Measurements from ENCODE around the gene DDX46.

GRCh38 chr5:134818776-134819175 is 60.2 kb downstream of the DDX46 start:
- TF ChIP-seq, protein P1, sequence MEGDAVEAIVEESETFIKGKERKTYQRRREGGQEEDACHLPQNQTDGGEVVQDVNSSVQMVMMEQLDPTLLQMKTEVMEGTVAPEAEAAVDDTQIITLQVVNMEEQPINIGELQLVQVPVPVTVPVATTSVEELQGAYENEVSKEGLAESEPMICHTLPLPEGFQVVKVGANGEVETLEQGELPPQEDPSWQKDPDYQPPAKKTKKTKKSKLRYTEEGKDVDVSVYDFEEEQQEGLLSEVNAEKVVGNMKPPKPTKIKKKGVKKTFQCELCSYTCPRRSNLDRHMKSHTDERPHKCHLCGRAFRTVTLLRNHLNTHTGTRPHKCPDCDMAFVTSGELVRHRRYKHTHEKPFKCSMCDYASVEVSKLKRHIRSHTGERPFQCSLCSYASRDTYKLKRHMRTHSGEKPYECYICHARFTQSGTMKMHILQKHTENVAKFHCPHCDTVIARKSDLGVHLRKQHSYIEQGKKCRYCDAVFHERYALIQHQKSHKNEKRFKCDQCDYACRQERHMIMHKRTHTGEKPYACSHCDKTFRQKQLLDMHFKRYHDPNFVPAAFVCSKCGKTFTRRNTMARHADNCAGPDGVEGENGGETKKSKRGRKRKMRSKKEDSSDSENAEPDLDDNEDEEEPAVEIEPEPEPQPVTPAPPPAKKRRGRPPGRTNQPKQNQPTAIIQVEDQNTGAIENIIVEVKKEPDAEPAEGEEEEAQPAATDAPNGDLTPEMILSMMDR (conservative IDR thresholded peaks at IDR 0.05; ENCODE audit: low read length): no peak
- no peak for TF ChIP-seq EZH2phosphoT487 (IDR thresholded peaks at IDR 0.05; ENCODE audit: borderline replicate concordance)

All from Loucy (cell line).